Effector memory CD4-positive, alpha-beta T cell (primary cell): ENCODE results near the gene MOB2.

Experiments used
- DNase-seq, 3 donors: peaks; one replicate each; pipeline ENCODE4 v3.0.0-alpha.2; 2020
- H3K27ac ChIP-seq: 2 replicates; pipeline ENCODE4 v1.7.0; 2013; ENCODE audit warnings: mild to moderate bottlenecking, low read length, moderate library complexity; ENCODE audit not compliant: insufficient read depth, poor library complexity, severe bottlenecking
- H3K27me3 ChIP-seq: replicated peaks from 2 replicates; pipeline ENCODE4 v1.7.0; 2013; ENCODE audit warnings: mild to moderate bottlenecking, low read length; ENCODE audit not compliant: insufficient read depth, control insufficient read depth, poor library complexity, severe bottlenecking
- H3K36me3 ChIP-seq: 2 replicates; pipeline ENCODE4 v1.7.0; 2013; ENCODE audit warnings: mild to moderate bottlenecking, low read length, moderate library complexity; ENCODE audit not compliant: control insufficient read depth, insufficient read depth
- H3K4me1 ChIP-seq: 2 replicates; pipeline ENCODE4 v1.7.0; 2013; ENCODE audit warnings: low read length, mild to moderate bottlenecking; ENCODE audit not compliant: control insufficient read depth, insufficient read depth, poor library complexity, severe bottlenecking
- H3K4me3 ChIP-seq: 2 replicates; pipeline ENCODE4 v1.7.0; 2013; ENCODE audit warnings: low read length, low read depth, mild to moderate bottlenecking; ENCODE audit not compliant: insufficient read depth, poor library complexity, severe bottlenecking
- H3K9me3 ChIP-seq: 2 replicates; pipeline ENCODE4 v1.7.0; 2013; ENCODE audit warnings: mild to moderate bottlenecking, low read length, moderate library complexity; ENCODE audit not compliant: control insufficient read depth

Gene MOB2

GRCh38 chr11:1450949-1451710 lies 35.4 kb downstream of the MOB2 start:
- Histone ChIP-seq H3K9me3 (no peaks in the 10 kb centered on the region), H3K4me3 (no peak overlapping the region), H3K27me3 (no peaks in the 10 kb centered on the region), H3K27ac (no peak overlapping the region), H3K4me1 (peaks cover 3% of the 10 kb centered on the region), H3K36me3 (no peaks in the 10 kb centered on the region)
- DNase-seq, result no peak

GRCh38 chr11:1450344-1450875 lies 36.2 kb downstream of the MOB2 start:
- no peak for DNase-seq
- H3K4me1 ChIP-seq, result peaks cover 3% of the 10 kb centered on the region
- no peaks in the 10 kb centered on the region for H3K27me3 ChIP-seq
- H3K9me3 ChIP-seq, result no peaks in the 10 kb centered on the region
- H3K27ac ChIP-seq, result no peak overlapping the region
- no peak overlapping the region for H3K4me3 ChIP-seq
- no peaks in the 10 kb centered on the region for H3K36me3 ChIP-seq

DNA sequence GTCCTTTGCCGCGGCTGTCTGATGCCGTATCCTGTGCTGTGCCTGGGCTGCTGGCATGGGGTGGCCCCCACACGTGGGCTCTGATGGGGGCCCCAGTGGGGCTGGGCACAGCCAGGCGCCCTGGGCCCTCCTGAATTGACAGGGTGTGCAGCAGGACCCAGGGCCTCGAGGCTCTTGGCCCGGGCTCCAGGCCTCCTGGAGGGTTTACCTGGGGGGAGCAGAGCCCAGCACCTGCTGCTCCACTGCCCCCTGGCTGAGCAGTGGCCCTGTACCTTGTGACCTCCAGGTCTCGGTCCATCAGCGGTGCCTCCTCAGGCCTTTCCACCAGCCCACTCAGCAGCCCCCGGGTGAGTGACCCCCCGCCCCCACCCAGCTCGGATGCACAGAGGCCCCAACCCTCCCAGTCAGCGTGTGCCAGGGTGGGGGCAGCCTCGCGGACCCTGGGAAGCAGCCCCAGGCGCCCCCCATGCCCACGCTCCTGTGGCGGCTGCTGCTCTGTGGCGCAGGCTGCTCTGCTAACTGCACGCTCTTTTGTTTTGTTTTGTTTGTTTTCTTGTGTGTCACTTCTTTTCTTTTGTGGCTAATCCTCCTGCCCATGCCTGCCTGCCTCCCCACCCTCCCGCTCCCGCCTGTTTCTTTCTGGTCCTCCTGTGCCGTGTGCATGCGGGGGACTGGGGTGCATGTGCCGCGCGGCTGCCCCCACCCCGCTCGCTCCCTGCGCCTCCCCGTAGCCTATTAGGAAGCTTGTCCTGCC lies 36.9 kb downstream of the MOB2 start:
- Histone ChIP-seq H3K36me3 (no peaks in the 10 kb centered on the region), H3K27me3 (no peaks in the 10 kb centered on the region), H3K9me3 (no peaks in the 10 kb centered on the region), H3K27ac (no peak overlapping the region), H3K4me3 (no peak overlapping the region), H3K4me1 (peaks cover 3% of the 10 kb centered on the region)
- DNase-seq, result no peak

- Histone ChIP-seq H3K36me3 (no peaks in the 10 kb centered on the region), H3K27me3 (no peaks in the 10 kb centered on the region), H3K27ac (no peak overlapping the region), H3K4me1 (peaks cover 2% of the 10 kb centered on the region), H3K9me3 (no peaks in the 10 kb centered on the region), H3K4me3 (no peak overlapping the region)
- no peak for DNase-seq
These were observed 37.7 kb downstream of the MOB2 start for GRCh38 chr11:1448882-1449281.

DNA sequence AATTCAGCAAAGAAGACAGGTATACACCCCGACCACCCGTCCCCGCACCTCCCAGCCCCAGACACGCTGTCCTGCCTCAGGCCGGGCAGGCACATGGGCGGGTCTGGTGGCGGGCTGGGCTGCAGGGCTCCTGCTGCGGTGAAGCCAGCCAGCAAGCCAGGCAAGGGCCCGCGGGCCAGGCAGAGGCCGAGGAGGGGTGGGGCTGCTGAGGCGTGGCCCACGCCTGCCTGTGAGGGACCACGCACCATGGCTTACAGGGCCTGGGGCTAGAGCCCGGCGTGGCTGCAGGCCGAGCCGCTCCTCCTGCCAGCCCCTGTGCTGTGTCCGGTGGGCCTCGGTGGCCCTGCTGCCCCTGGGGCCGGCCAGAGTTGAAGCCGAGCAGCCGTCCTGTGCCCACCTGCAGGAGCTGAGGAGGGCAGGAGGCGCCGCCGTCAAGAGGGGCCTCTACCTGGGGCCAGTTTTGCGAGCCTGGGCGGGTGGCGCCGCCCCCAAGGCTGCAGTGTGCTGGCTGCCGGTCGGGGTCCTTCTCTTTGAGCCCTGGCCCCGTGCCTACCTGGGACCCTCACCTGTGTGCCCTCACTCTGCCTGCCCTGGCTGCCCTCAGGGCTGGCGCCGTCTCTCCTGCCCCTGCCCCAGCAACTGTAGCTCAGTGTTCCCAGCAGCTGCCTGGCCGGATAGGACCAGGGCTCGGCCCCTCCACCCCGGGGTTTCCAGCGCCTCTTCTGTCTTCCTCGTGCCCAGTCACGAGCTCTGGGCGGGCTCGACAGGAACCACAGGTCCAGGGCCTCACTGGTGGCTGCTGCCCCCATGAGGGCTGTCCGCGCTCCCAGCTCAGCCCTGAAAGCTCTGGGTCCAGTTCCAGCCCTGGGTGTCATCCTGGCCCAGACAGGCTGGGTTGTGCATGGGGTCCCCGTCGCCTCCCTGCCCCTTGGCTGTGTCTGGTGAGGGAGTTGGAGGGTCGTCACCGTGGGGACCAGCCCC lies 38.4 kb downstream of the MOB2 start:
- Histone ChIP-seq H3K4me1 (no peaks in the 10 kb centered on the region), H3K36me3 (no peaks in the 10 kb centered on the region), H3K27ac (no peak overlapping the region), H3K27me3 (no peaks in the 10 kb centered on the region), H3K9me3 (no peaks in the 10 kb centered on the region), H3K4me3 (no peak overlapping the region)
- no peak for DNase-seq

DNA sequence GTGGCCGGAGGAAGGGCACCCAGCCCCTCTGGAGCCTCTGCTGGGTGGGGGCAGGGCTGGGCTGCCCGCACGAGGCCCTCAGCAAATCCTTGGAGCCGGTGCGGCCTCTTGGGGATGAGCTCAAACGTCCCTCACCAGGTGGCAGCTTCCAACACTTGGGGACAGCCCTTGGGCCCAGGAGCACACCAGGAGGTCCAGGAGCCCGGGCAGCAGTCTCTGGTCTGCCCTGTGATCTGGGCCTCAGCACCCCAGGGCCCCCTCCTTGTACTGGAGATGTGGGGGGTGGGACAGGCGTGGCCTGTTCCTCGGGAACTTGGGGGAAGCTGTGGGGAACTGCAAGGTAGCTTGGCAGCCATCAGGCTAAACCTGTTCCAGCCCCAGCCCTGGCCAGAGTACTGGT lies 40.0 kb downstream of the MOB2 start:
- Histone ChIP-seq H3K4me1 (no peaks in the 10 kb centered on the region), H3K36me3 (no peaks in the 10 kb centered on the region), H3K9me3 (no peaks in the 10 kb centered on the region), H3K4me3 (no peak overlapping the region), H3K27ac (no peak overlapping the region), H3K27me3 (no peaks in the 10 kb centered on the region)
- DNase-seq, result no peak

GRCh38 chr11:1445741-1446445 lies 40.7 kb downstream of the MOB2 start:
- no peak for DNase-seq
- H3K27ac ChIP-seq, result no peak overlapping the region
- H3K4me1 ChIP-seq, result no peaks in the 10 kb centered on the region
- no peak overlapping the region for H3K4me3 ChIP-seq
- no peaks in the 10 kb centered on the region for H3K36me3 ChIP-seq
- no peaks in the 10 kb centered on the region for H3K27me3 ChIP-seq
- no peaks in the 10 kb centered on the region for H3K9me3 ChIP-seq

GRCh38 chr11:1444823-1445422 lies 41.7 kb downstream of the MOB2 start:
- H3K4me3 ChIP-seq, result no peak overlapping the region
- no peak overlapping the region for H3K27ac ChIP-seq
- DNase-seq, result no peak
- H3K27me3 ChIP-seq, result no peaks in the 10 kb centered on the region
- no peaks in the 10 kb centered on the region for H3K9me3 ChIP-seq
- H3K36me3 ChIP-seq, result no peaks in the 10 kb centered on the region
- no peaks in the 10 kb centered on the region for H3K4me1 ChIP-seq

GRCh38 chr11:1444321-1444720 lies 42.3 kb downstream of the MOB2 start:
- Histone ChIP-seq H3K27me3 (no peaks in the 10 kb centered on the region), H3K4me1 (no peaks in the 10 kb centered on the region), H3K36me3 (no peaks in the 10 kb centered on the region), H3K9me3 (no peaks in the 10 kb centered on the region), H3K27ac (no peak overlapping the region), H3K4me3 (no peak overlapping the region)
- no peak for DNase-seq
